Smooth muscle cell (in vitro differentiated cells): ENCODE data around the gene NFKB1. TPM values are rescaled to one million over a fixed set of nuclear protein-coding genes. Genes with fewer than 3 reads are reported as not detected.
A peak's percentile ranks its signal among the peaks of the same experiment; 100 is the strongest.

Experiments used
- DNase-seq: peaks from one replicate; lab custom pipeline; 2025; ENCODE audit not compliant: unreplicated experiment; lab: John Stamatoyannopoulos, UW
- H2AFZ ChIP-seq: fragments of 200-600 bp; sonication (generic); 2 replicates; pipeline ENCODE4 v1.6.0; 2016; ENCODE audit warnings: antibody characterized with exemption, low read depth, mild to moderate bottlenecking
- H3F3A ChIP-seq: fragments of 200-600 bp; sonication (generic); 2 replicates; pipeline ENCODE4 v1.6.0; 2017; ENCODE audit warnings: antibody characterized with exemption, low read depth
- H3K27ac ChIP-seq: fragments of 200-600 bp; sonication (generic); 2 replicates; pipeline ENCODE4 v1.5.1; 2016; ENCODE audit warnings: low read depth, mild to moderate bottlenecking
- H3K27me3 ChIP-seq: fragments of 200-600 bp; sonication (generic); 2 replicates; pipeline ENCODE4 v1.6.1; 2016; ENCODE audit warnings: low read depth, mild to moderate bottlenecking
- H3K36me3 ChIP-seq: fragments of 200-600 bp; sonication (generic); 2 replicates; pipeline ENCODE4 v1.5.1; 2016; ENCODE audit warnings: low read depth
- H3K4me1 ChIP-seq: fragments of 200-600 bp; sonication (generic); 2 replicates; pipeline ENCODE4 v1.5.1; 2016; ENCODE audit warnings: low read depth
- H3K4me2 ChIP-seq: fragments of 200-600 bp; sonication (generic); 2 replicates; pipeline ENCODE4 v1.6.0; 2016; ENCODE audit warnings: mild to moderate bottlenecking
- H3K4me3 ChIP-seq: fragments of 200-600 bp; sonication (generic); 2 replicates; pipeline ENCODE4 v1.5.1; 2016; ENCODE audit warnings: mild to moderate bottlenecking
- H3K79me2 ChIP-seq: fragments of 200-600 bp; sonication (generic); 2 replicates; pipeline ENCODE4 v1.6.0; 2016; ENCODE audit warnings: low read depth, mild to moderate bottlenecking
- H3K9ac ChIP-seq: fragments of 200-600 bp; sonication (generic); 2 replicates; pipeline ENCODE4 v1.6.0; 2016; ENCODE audit warnings: low read depth
- H3K9me3 ChIP-seq: fragments of 200-600 bp; sonication (generic); replicated peaks from 2 replicates; pipeline ENCODE4 v1.5.1; 2016; ENCODE audit warnings: low read depth
- H4K20me1 ChIP-seq: fragments of 200-600 bp; sonication (generic); 2 replicates; pipeline ENCODE4 v1.6.0; 2016; ENCODE audit warnings: low read depth
- CTCF ChIP-seq: fragments of 200-600 bp; sonication (generic); IDR thresholded peaks from 2 replicates; pipeline ENCODE4 v1.5.1; 2017; ENCODE audit warnings: borderline replicate concordance, mild to moderate bottlenecking, antibody characterized with exemption; ENCODE audit not compliant: insufficient read depth, poor library complexity, severe bottlenecking
- WGBS: methylation state at CpG from one replicate; pipeline ENCODE4 v1.1.7; 2016; ENCODE audit warnings: low lambda C conversion rate; 5-methylcytosine and 5-hydroxymethylcytosine counted together
- polyA plus RNA-seq: library from polyadenylated mRNA; unstranded; fragments of >200 nt; fragmentation: Nextera tagmentation; extraction: Ambion mirVana; gene quantifications from 2 replicates; pipeline ENCODE4 v1.2.1, GENCODE V29; 2016
- total RNA-seq: library from RNA; depleted of rRNA; stranded (reverse); fragments of >200 nt; gene quantifications from 2 replicates; pipeline ENCODE4 v1.2.3, GENCODE V29; 2014

Gene NFKB1
- total and polyA plus RNA-seq, 2 experiments from 2014 or later, result 15.6 to 16.1 TPM

- Histone ChIP-seq H3K79me2 (peaks cover 54% of the 10 kb centered on the region), H3K27me3 (no peaks in the 10 kb centered on the region), H3K36me3 (no peaks in the 10 kb centered on the region), H3F3A (peaks cover 19% of the 10 kb centered on the region), H3K4me1 (peaks cover 8% of the 10 kb centered on the region), H3K4me2 (peak overlapping the region; percentile 96), H3K4me3 (peak overlapping the region; percentile 100), H3K27ac (peak overlapping the region; percentile 97), H3K9me3 (no peaks in the 10 kb centered on the region), H3K9ac (peak overlapping the region; percentile 98), H2AFZ (no peak overlapping the region), H4K20me1 (peaks cover 47% of the 10 kb centered on the region)
- 0% methylated on average over 12 of the region's 44 CpGs for WGBS
- no peak for TF ChIP-seq CTCF
- no peak for DNase-seq
Observed at GRCh38 chr4:102501447-102501696, 213 bp downstream of the NFKB1 start.

- peaks cover 65% of the 10 kb centered on the region for H3K79me2 ChIP-seq
- no peak for DNase-seq
Observed at GRCh38 chr4:102502543-102502818, 1.3 kb downstream of the NFKB1 start.

GRCh38 chr4:102503301-102503746 is 2.2 kb downstream of the NFKB1 start:
- H2AFZ ChIP-seq, result no peak overlapping the region
- H3K27ac ChIP-seq, result no peak overlapping the region
- H3K27me3 ChIP-seq, result no peaks in the 10 kb centered on the region
- H3K4me3 ChIP-seq, result peak overlapping the region; percentile 100
- H4K20me1 ChIP-seq, result peaks cover 63% of the 10 kb centered on the region
- H3F3A ChIP-seq, result peaks cover 8% of the 10 kb centered on the region
- no peaks in the 10 kb centered on the region for H3K36me3 ChIP-seq
- H3K4me2 ChIP-seq, result peak overlapping the region; percentile 96
- peaks cover 73% of the 10 kb centered on the region for H3K79me2 ChIP-seq
- 66% methylated on average over 3 of the region's 3 CpGs for WGBS
- no peak for TF ChIP-seq CTCF
- DNase-seq, result no peak
- H3K9me3 ChIP-seq, result no peaks in the 10 kb centered on the region
- H3K9ac ChIP-seq, result peak overlapping the region; percentile 98
- peaks cover 8% of the 10 kb centered on the region for H3K4me1 ChIP-seq

More at GRCh38 chr4:102502543-102502818, 1.3 kb downstream of the NFKB1 start:
- H3K4me1 ChIP-seq, result peaks cover 8% of the 10 kb centered on the region
- WGBS, result 39% methylated on average over 1 of the region's 1 CpG
- no peaks in the 10 kb centered on the region for H3K9me3 ChIP-seq
- peaks cover 13% of the 10 kb centered on the region for H3F3A ChIP-seq
- H3K27me3 ChIP-seq, result no peaks in the 10 kb centered on the region
- H3K36me3 ChIP-seq, result no peaks in the 10 kb centered on the region
- H4K20me1 ChIP-seq, result peaks cover 55% of the 10 kb centered on the region
- H3K4me3 ChIP-seq, result peak overlapping the region; percentile 100
- H3K9ac ChIP-seq, result peak overlapping the region; percentile 98
- peak overlapping the region; percentile 96 for H3K4me2 ChIP-seq
- TF ChIP-seq CTCF, result no peak
- H3K27ac ChIP-seq, result peak overlapping the region; percentile 97
- no peak overlapping the region for H2AFZ ChIP-seq
